B cell (primary cell): Measurements from ENCODE around the gene CCM2.

ENCODE experiments used
- CTCF ChIP-seq: fragments of 200-600 bp; IDR thresholded peaks from one replicate; pipeline ENCODE4 v1.8.0; 2022; ENCODE audit warnings: antibody characterized with exemption, mild to moderate bottlenecking
- EZH2 ChIP-seq: IDR thresholded peaks from 2 replicates; pipeline ENCODE4 v1.6.1; 2012; ENCODE audit warnings: borderline replicate concordance, low read depth, mild to moderate bottlenecking, moderate library complexity, low read length; ENCODE audit not compliant: insufficient read depth, poor library complexity, severe bottlenecking

GRCh38 chr7:45057878-45058277, 57.9 kb downstream of the CCM2 start:
- TF ChIP-seq CTCF, result no peak
- no peak for TF ChIP-seq EZH2
